Pancreas (tissue), 10 donors: Measurements from ENCODE around the gene PRR29. TPM values are rescaled to one million over a fixed set of nuclear protein-coding genes. Genes with fewer than 3 reads are reported as not detected.

Source experiments
- ATAC-seq, 4 donors: fragments of 200-7000 bp; cut with Tn5 transposase; one replicate each; pipeline versions ENCODE4 v1.8.0 to v1.9.1; 2020; ENCODE audit warnings: mild to moderate bottlenecking in 4 of 4, moderate library complexity in 4 of 4
- DNase-seq, 6 donors: peaks; one replicate each; pipeline ENCODE4 v3.0.0-alpha.2; 2020
- FAIRE-seq: peaks from 2 replicates; lab custom pipeline; 2012; peaks lifted over from hg19 to GRCh38; lab: Jason Lieb, UNC
- H3K27ac ChIP-seq, 4 donors: fragments of 200-600 bp; sonication (generic); 1 replicate in 3 of 4; 2 replicates in 1 of 4; pipeline versions ENCODE4 v1.5.0 to v1.8.0; 2020
- H3K27me3 ChIP-seq, 4 donors: fragments of 200-600 bp; one replicate each; pipeline ENCODE4 v1.8.0; 2021
- H3K36me3 ChIP-seq, 3 donors: fragments of 200-600 bp; sonication (generic) in 1 of 3; one replicate each; pipeline versions ENCODE4 v1.5.0 to v1.8.0; 2020 to 2021
- H3K4me1 ChIP-seq, 3 donors: fragments of 200-600 bp; one replicate each; pipeline ENCODE4 v1.8.0; 2021
- H3K4me3 ChIP-seq, 4 donors: fragments of 200-600 bp; sonication (generic) in 2 of 4; one replicate each; pipeline versions ENCODE4 v1.5.0 to v1.8.0; 2020 to 2021
- H3K9me3 ChIP-seq, 4 donors: fragments of 200-600 bp; one replicate each; pipeline ENCODE4 v1.8.0; 2021
- CTCF ChIP-seq, 4 donors: fragments of 200-600 bp; sonication (generic) in 3 of 4; IDR thresholded peaks; one replicate each; pipeline versions ENCODE4 v1.5.0 to v1.8.0; 2021; ENCODE audit warnings: antibody characterized with exemption in 4 of 4
- WGBS, 2 donors: extraction: QIAGEN DNeasy Blood & Tissue Kit; methylation state at CpG; one replicate each; pipeline ENCODE4 v1.1.7; 2013; 5-methylcytosine and 5-hydroxymethylcytosine counted together
- intact Hi-C, 3 donors: fragments of 100-400 bp; cut with DNase I; formaldehyde crosslinking; loops; one replicate each; pipeline versions ENCODE4 v1.11.1 to v1.14.2; 2022
- polyA plus RNA-seq, 2 donors: library from polyadenylated mRNA; stranded (reverse); fragments of 200-250 nt; gene quantifications; one replicate each; pipeline ENCODE4 v1.2.3, GENCODE V29; 2013
- total RNA-seq, 6 donors: library from RNA; stranded (reverse); fragmentation: NEBNext Ultra II Directional in 4 of 6; extraction: Animal tissue kit (Norgen Biotek cat#: 25700) in 4 of 6; gene quantifications; one replicate each; pipeline versions ENCODE4 v1.2.1 to v1.2.4, GENCODE V29; 2021 to 2023
- donor health status: healthy with polysubstance abuse.
- donor health status: DM: no; HTN: no; CAD: no; lungs with moderate emphysema.
- donor health status: DM: no; HTN: no; CAD: no.
- donor health status: control.
- donor health status: control.
- donor health status: Bipolar disorder and iron deficiency.
- donor health status: DM: yes; HTN: yes; CAD: no.
- donor health status: DM: no; HTN: no; CAD: no.
- donor health status: DM: no; HTN: no; CAD: no.
- donor health status: DM: yes; HTN: yes; CAD: no.

The PRR29 gene
- total and polyA plus RNA-seq, 8 donors: 0.14 to 0.46 (median 0.22) TPM; not detected in 2

- H3K27me3 ChIP-seq: no peaks in the 10 kb centered on the region
- 85 to 88% methylated on average over 13 of the region's 13 CpGs for WGBS, 2 donors
- no peak overlapping the region for H3K27ac ChIP-seq
- H3K4me3 ChIP-seq: no peak overlapping the region
- H3K9me3 ChIP-seq: no peaks in the 10 kb centered on the region
- no peak for FAIRE-seq
- peaks cover 16 to 76% (median 56%) of the 10 kb centered on the region in 3 donors for H3K36me3 ChIP-seq
- intact Hi-C loops: no loop called here
- peaks cover 0 to 20% (median 7%) of the 10 kb centered on the region in 3 donors for H3K4me1 ChIP-seq
- no peak for DNase-seq
- ATAC-seq: no peak
- TF ChIP-seq CTCF (IDR thresholded peaks at IDR 0.05): no peak
Observed at GRCh38 chr17:64045176-64045575, 47.0 kb downstream of the PRR29 start.

GRCh38 chr17:64048805-64049204, 50.7 kb downstream of the PRR29 start:
- intact Hi-C loops: no loop called here
- Histone ChIP-seq H3K4me3 (no peak overlapping the region), H3K27me3 (no peaks in the 10 kb centered on the region), H3K27ac (no peak overlapping the region), H3K4me1 (no peaks in the 10 kb centered on the region), H3K9me3 (no peaks in the 10 kb centered on the region), H3K36me3 (peaks cover 23 to 99% (median 77%) of the 10 kb centered on the region in 3 donors)
- ATAC-seq (no peak), FAIRE-seq (no peak), DNase-seq (no peak)
- WGBS, 2 donors: 85 to 88% methylated on average over 9 of the region's 9 CpGs
- no peak for TF ChIP-seq CTCF (IDR thresholded peaks at IDR 0.05)

- no peaks in the 10 kb centered on the region for H3K9me3 ChIP-seq
- intact Hi-C loops: no loop called here
- H3K36me3 ChIP-seq: peaks cover 17 to 85% (median 69%) of the 10 kb centered on the region in 3 donors
- peaks cover 3 to 9% (median 3%) of the 10 kb centered on the region in 3 donors for H3K4me1 ChIP-seq
- 48 to 71% methylated on average over 1 of the region's 1 CpG for WGBS, 2 donors
- DNase-seq (no peak), ATAC-seq (no peak), FAIRE-seq (no peak)
- no peak for TF ChIP-seq CTCF (IDR thresholded peaks at IDR 0.05)
- no peaks in the 10 kb centered on the region for H3K27me3 ChIP-seq
- H3K27ac ChIP-seq: no peak overlapping the region
- no peak overlapping the region for H3K4me3 ChIP-seq
Observed at GRCh38 chr17:64051153-64051552, 53.0 kb downstream of the PRR29 start.

- 92 to 95% methylated on average over 10 of the region's 10 CpGs for WGBS, 2 donors
- FAIRE-seq: no peak
- intact Hi-C loops: no loop called here
- Histone ChIP-seq H3K27me3 (no peaks in the 10 kb centered on the region), H3K9me3 (no peaks in the 10 kb centered on the region), H3K4me1 (peaks cover 20 to 29% (median 21%) of the 10 kb centered on the region in 3 donors), H3K4me3 (no peak overlapping the region), H3K36me3 (peaks cover 14 to 67% (median 66%) of the 10 kb centered on the region in 3 donors), H3K27ac (no peak overlapping the region)
- TF ChIP-seq CTCF (IDR thresholded peaks at IDR 0.05): no peak
- ATAC-seq: no peak
- DNase-seq: no peak
Observed at GRCh38 chr17:64053101-64053500, 55.0 kb downstream of the PRR29 start.

Other genes with a start within 250 kb of the PRR29 start
- gene CCDC47, start 224.8 kb upstream of the PRR29 start, total RNA-seq: 10 to 100 TPM; 33.2 to 60.3 (median 51.5) TPM
- gene CCDC47, start 224.8 kb upstream of the PRR29 start, polyA plus RNA-seq: 10 to 100 TPM; 10.8 to 31.4 TPM
- gene DDX42, start 224.2 kb upstream of the PRR29 start, total RNA-seq: 10 to 100 TPM; 52.6 to 90.4 (median 68.1) TPM
- gene DDX42, start 224.2 kb upstream of the PRR29 start, polyA plus RNA-seq: 10 to 100 TPM; 81.5 to 84.0 TPM
- gene PSMC5, start 170.9 kb upstream of the PRR29 start, total RNA-seq: 10 to 100 TPM; 36.5 to 61.1 (median 53.0) TPM
- gene PSMC5, start 170.9 kb upstream of the PRR29 start, polyA plus RNA-seq: 100 to 1,000 TPM; 109 to 154 TPM
- gene FTSJ3, start 170.7 kb upstream of the PRR29 start, total RNA-seq: 10 to 100 TPM in 5 of 6 donors, 1 to 10 TPM in 1; 8.6 to 23.0 (median 12.8) TPM
- 10 to 100 TPM; 20.4 to 24.0 TPM for gene FTSJ3, start 170.7 kb upstream of the PRR29 start, polyA plus RNA-seq
- gene SMARCD2, start 155.7 kb upstream of the PRR29 start, total RNA-seq: 10 to 100 TPM; 37.6 to 57.3 (median 47.2) TPM
- 10 to 100 TPM; 38.8 to 51.2 TPM for gene SMARCD2, start 155.7 kb upstream of the PRR29 start, polyA plus RNA-seq
- not detected for gene CSH2, start 124.7 kb upstream of the PRR29 start, total RNA-seq
- gene CSH2, start 124.7 kb upstream of the PRR29 start, polyA plus RNA-seq: not detected
- not detected for gene GH2, start 116.4 kb upstream of the PRR29 start, total RNA-seq
- not detected for gene GH2, start 116.4 kb upstream of the PRR29 start, polyA plus RNA-seq
- gene CSH1, start 101.8 kb upstream of the PRR29 start, total RNA-seq: not detected
- not detected for gene CSH1, start 101.8 kb upstream of the PRR29 start, polyA plus RNA-seq
- not detected for gene CSHL1, start 87.1 kb upstream of the PRR29 start, total RNA-seq
- not detected for gene CSHL1, start 87.1 kb upstream of the PRR29 start, polyA plus RNA-seq
- not detected for gene GH1, start 79.5 kb upstream of the PRR29 start, total RNA-seq
- gene GH1, start 79.5 kb upstream of the PRR29 start, polyA plus RNA-seq: not detected
- 1 to 10 TPM in 1 of 6 donors, under 1 TPM in 5; 0.20 to 1.2 (median 0.61) TPM for gene CD79B, start 66.0 kb upstream of the PRR29 start, total RNA-seq
- 1 to 10 TPM; 1.1 to 1.2 TPM for gene CD79B, start 66.0 kb upstream of the PRR29 start, polyA plus RNA-seq
- under 1 TPM; 0.04 to 0.41 (median 0.23) TPM for gene SCN4A, start 25.4 kb upstream of the PRR29 start, total RNA-seq
- gene SCN4A, start 25.4 kb upstream of the PRR29 start, polyA plus RNA-seq: 1 to 10 TPM in 1 of 2 donors, under 1 TPM in 1; 0.23 to 1.7 TPM
- gene ICAM2, start 22.3 kb downstream of the PRR29 start, total RNA-seq: 10 to 100 TPM in 1 of 6 donors, 1 to 10 TPM in 5; 4.9 to 12.5 (median 6.6) TPM
- gene ICAM2, start 22.3 kb downstream of the PRR29 start, polyA plus RNA-seq: 10 to 100 TPM; 14.8 to 19.1 TPM
- gene ERN1, start 131.8 kb downstream of the PRR29 start, total RNA-seq: 100 to 1,000 TPM in 1 of 6 donors, 10 to 100 TPM in 5; 37.0 to 151 (median 42.9) TPM
- gene ERN1, start 131.8 kb downstream of the PRR29 start, polyA plus RNA-seq: 10 to 100 TPM; 10.4 to 19.8 TPM